ENCODE data around the gene ERVK3-1. TPM values are rescaled to one million over a fixed set of nuclear protein-coding genes. Genes with fewer than 3 reads are reported as not detected.
"Not testable (repeated sequence)": the region's sequence is repeated elsewhere in the genome, so short reads cannot be mapped to it uniquely, and the experiment has no call there.

ERVK3-1 gene
- total RNA-seq, 6 experiments from 2014 or later: 12.4 to 44.7 (median 15.8) TPM

DNA sequence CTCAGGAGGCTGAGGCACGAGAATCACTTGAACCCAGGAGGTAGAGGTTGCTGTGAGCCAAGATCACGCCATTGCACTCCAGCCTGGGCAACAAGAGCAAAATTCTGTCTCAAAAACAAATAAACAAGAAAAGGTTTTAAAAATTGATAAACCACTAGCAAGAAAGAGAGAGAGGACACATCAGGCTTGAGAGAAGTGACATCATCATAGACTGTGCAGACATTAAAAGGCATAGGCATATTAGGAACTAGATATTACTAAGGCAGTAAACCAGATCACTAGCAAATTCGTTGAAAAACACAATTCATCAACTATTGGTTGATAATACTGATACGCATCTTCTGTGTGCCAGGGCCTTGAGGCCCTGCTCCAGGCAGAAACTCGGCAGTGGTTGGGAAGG lies 40.4 kb downstream of the ERVK3-1 start:
- Histone ChIP-seq H3K36me3 (peaks cover 0 to 9% (median 0%) of the 10 kb centered on the region in 4 donors), H3K4me3 (no peak overlapping the region), H3K9me3 (no peaks in the 10 kb centered on the region), H3K4me1 (peaks cover 0 to 34% (median 12%) of the 10 kb centered on the region in 4 donors), H3K27me3 (no peaks in the 10 kb centered on the region), H3K27ac (no peak overlapping the region)
- DNase-seq (no peak), ATAC-seq (no peak)
- intact Hi-C loops (cut with DNase I): no loop called here
- WGBS (ENCODE audit: insufficient coverage, low coverage, low lambda C conversion rate, missing lambda C conversion rate): 59% methylated on average over 5 of the region's 5 CpGs
- no peak for TF ChIP-seq POLR2A (IDR thresholded peaks at IDR 0.05)
- TF ChIP-seq, protein P1, sequence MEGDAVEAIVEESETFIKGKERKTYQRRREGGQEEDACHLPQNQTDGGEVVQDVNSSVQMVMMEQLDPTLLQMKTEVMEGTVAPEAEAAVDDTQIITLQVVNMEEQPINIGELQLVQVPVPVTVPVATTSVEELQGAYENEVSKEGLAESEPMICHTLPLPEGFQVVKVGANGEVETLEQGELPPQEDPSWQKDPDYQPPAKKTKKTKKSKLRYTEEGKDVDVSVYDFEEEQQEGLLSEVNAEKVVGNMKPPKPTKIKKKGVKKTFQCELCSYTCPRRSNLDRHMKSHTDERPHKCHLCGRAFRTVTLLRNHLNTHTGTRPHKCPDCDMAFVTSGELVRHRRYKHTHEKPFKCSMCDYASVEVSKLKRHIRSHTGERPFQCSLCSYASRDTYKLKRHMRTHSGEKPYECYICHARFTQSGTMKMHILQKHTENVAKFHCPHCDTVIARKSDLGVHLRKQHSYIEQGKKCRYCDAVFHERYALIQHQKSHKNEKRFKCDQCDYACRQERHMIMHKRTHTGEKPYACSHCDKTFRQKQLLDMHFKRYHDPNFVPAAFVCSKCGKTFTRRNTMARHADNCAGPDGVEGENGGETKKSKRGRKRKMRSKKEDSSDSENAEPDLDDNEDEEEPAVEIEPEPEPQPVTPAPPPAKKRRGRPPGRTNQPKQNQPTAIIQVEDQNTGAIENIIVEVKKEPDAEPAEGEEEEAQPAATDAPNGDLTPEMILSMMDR (IDR thresholded peaks at IDR 0.05): no peak

DNA sequence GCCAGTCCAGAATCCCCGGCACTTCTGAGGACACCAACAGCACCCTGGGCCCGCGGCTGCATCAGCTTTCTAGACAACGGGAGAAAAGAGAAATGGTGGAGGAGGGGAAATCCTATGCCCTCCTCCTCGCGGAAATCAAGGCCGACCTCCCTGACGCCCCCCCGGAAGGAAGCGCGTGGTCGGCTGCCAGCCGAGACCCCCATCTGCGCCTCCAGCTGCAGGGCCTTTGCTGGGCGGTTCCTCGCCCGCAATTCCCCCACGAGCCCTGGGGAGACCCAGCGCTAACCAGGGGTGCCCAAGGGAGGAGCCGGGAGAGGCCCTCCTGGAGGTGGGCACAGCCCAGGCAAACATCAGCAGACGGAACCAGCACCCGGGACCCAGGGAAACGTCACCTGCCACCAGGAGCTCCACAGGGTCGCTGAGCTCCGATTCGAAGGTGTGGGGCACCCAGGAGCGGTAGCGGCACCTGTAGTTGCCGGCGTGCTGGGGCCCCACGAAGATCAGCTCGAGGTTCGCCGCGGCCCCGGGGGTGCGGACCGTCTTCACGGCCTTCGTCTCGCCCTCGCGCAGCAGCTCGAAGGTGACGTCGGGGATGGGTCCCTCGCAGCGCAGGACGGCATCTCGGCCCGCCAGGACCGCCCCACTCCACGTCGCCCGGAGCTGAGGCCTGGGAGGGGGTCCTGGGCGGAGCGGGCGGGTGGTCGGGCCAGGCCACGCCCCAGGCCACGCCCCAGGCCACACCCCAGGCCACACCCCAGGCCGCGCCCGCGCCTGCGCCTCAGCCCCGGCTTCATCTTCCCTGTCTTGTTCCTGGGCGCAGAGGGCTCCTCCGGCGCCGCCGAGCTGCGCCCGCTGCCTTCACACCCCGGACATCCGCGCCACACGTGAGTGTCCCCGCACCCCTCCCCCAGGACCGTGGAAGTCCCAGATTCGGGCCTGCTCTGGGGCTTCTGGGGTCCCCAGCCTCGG lies 42.1 kb downstream of the ERVK3-1 start:
- DNase-seq (no peak), ATAC-seq (peak; percentile 16 to 60 (median 25))
- peaks cover 0 to 9% (median 0%) of the 10 kb centered on the region in 4 donors for H3K36me3 ChIP-seq
- TF ChIP-seq POLR2A (IDR thresholded peaks at IDR 0.05): peak; percentile 23
- TF ChIP-seq, protein P1 (IDR thresholded peaks at IDR 0.05): no peak
- H3K4me1 ChIP-seq: peaks cover 0 to 43% (median 12%) of the 10 kb centered on the region in 4 donors
- WGBS (ENCODE audit: insufficient coverage, low coverage, low lambda C conversion rate, missing lambda C conversion rate): 70% methylated on average over 10 of the region's 82 CpGs
- no peaks in the 10 kb centered on the region for H3K27me3 ChIP-seq
- intact Hi-C loops (cut with DNase I): no loop called here
- no peaks in the 10 kb centered on the region for H3K9me3 ChIP-seq
- H3K4me3 ChIP-seq: peak overlapping the region; percentile 30 to 44 (median 31)
- H3K27ac ChIP-seq: peak overlapping the region in 2 of 3 donors; percentile 40 to 57

DNA sequence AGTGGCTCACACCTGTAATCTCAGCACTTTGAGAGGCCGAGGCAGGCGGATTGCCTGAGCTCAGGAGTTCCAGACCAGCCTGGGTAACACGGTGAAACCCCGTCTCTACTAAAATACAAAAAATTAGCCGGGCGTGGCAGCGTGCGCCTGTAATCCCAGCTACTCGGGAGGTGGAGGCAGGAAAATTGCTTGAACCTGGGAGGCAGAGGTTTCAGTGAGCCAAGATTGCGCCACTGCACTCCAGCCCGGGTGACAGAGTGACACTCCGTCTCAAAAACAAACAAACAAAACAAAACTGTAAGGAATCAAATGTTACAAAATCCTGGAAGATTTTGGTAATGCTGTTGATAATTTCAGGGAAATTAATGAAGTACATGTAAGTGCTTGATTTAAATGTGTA lies 42.9 kb downstream of the ERVK3-1 start:
- H3K4me1 ChIP-seq: peaks cover 0 to 43% (median 12%) of the 10 kb centered on the region in 4 donors
- DNase-seq; H3K36me3 ChIP-seq; ATAC-seq; intact Hi-C loops (cut with DNase I); H3K27me3 ChIP-seq; H3K9me3 ChIP-seq: not testable (repeated sequence)
- 40% methylated on average over 12 of the region's 12 CpGs for WGBS (ENCODE audit: insufficient coverage, low coverage, low lambda C conversion rate, missing lambda C conversion rate)
- H3K4me3 ChIP-seq: peak overlapping the region; percentile 25 to 44 (median 31)
- H3K27ac ChIP-seq: peak overlapping the region in 2 of 3 donors; percentile 40 to 72

DNA sequence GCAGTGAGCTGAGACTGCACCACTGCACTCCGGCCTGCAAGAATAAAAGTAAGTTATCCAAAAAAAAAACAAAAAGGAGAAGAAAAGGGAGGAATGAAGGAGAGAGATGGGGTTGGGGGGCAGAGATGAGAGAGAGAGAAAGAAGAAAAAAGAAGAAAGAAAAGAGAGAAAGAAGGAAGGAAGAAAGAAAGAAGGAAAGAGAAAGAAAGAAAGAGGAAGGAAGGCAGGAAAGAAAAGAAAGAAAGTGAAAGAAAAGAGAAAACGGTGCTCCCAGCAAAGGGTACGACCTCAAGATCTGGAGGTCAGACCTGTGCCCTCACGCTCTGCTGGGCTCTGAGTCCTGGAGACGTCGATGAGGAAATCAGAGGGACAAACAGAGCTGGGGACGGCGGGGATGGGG lies 44.4 kb downstream of the ERVK3-1 start:
- Histone ChIP-seq H3K27me3 (no peaks in the 10 kb centered on the region), H3K27ac (peak overlapping the region in 1 of 3 donors; percentile 72), H3K9me3 (no peaks in the 10 kb centered on the region), H3K36me3 (peaks cover 0 to 9% (median 0%) of the 10 kb centered on the region in 4 donors), H3K4me1 (peaks cover under 1 to 53% (median 18%) of the 10 kb centered on the region in 4 donors), H3K4me3 (peak overlapping the region; percentile 69 to 83 (median 69))
- TF ChIP-seq, protein P1 (IDR thresholded peaks at IDR 0.05): no peak
- no peak for TF ChIP-seq POLR2A (IDR thresholded peaks at IDR 0.05)
- ATAC-seq: peak in 3 of 4 donors; percentile 19 to 44 (median 41)
- intact Hi-C loops (cut with DNase I): no loop called here
- DNase-seq: no peak
- WGBS (ENCODE audit: insufficient coverage, low coverage, low lambda C conversion rate, missing lambda C conversion rate): 27% methylated on average over 8 of the region's 8 CpGs
